ENCODE measurements around the gene COL18A1.

DNA sequence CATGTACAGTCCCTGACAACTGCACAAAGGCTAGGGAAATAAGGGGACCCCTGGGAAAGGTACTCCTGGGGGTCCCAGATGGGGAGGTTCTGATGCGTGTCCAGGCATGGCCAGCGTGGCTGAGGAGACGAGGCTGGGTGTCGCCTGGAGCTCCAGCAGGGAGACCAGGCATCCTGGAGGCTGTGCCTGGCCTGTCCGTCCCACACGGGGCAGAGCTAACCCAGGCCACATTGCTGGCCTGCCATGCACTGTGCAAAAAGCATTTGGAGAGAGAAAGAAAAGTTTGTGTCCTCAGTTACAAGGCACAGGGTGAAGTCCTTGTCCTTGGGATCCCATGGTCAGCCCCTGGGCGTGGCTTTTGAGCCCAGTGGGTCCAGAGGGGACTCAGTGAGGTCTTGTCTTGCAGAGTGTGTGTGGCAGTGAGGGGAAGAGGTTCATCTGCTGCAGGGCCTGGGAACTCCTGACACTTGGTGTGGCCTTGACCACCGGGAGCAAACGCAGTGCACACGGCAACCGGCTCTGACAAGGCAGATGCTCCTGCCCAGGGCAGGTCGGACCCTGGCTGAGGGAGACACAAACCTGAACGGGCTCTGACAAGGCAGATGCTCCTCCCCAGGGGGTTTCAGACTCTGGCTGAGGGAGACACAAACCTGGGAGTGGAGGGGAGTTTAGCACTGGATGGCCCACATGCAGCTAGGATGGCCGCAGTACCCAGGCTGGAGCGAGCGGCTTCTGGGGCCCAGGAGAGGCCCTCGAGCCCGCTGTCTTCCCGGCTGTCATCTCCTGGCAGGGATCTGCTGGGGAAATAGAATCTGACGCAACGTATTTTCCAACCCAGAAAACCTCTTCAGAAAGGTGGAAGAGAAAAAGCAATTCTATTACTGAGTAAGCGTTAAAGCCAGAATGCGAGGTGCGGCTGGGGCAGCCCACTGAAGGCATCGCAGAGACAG is 37.3 kb upstream of the COL18A1 start:
- TF ChIP-seq POLR2AphosphoS5 (IDR thresholded peaks at IDR 0.05): no peak
- no peak for TF ChIP-seq CTCF (IDR thresholded peaks at IDR 0.05)
